SK-N-SH (cell line): ENCODE results near the gene IGF2R. TPM values are rescaled to one million over a fixed set of nuclear protein-coding genes. Genes with fewer than 3 reads are reported as not detected.

Experiments used
- CTCF ChIA-PET: fragments of 300-600, 350-600 bp; formaldehyde crosslinking; extraction: SDS; loops from one replicate; lab custom pipeline; 2021; lab: Yijun Ruan, JAX
- POLR2A ChIA-PET: fragments of 350-600 bp; sonication (Branson Sonifier 250); formaldehyde crosslinking; extraction: SDS; loops from one replicate; lab custom pipeline; 2020; ENCODE audit warnings: antibody characterized with exemption, inconsistent platforms; lab: Yijun Ruan, JAX
- DNase-seq: peaks from one replicate; pipeline ENCODE4 v3.0.0; 2012
- H2AFZ ChIP-seq: fragments of 200-600 bp; sonication (generic); 2 replicates; pipeline ENCODE4 v1.8.1; 2016; ENCODE audit warnings: antibody characterized with exemption, mild to moderate bottlenecking, low read depth
- H3F3A ChIP-seq: fragments of 200-600 bp; sonication (generic); replicated peaks from 2 replicates; pipeline ENCODE3; 2016; ENCODE audit warnings: antibody characterized with exemption, mild to moderate bottlenecking; ENCODE audit not compliant: insufficient read depth
- H3K27ac ChIP-seq, 2 experiments: fragments of 200-500 bp in 1 of 2; fragments of 200-600 bp in 1 of 2; sonication (Bioruptor generic) in 1 of 2; sonication (generic), shearing (Covaris generic) in 1 of 2; 2 replicates each; pipeline versions ENCODE4 v1.5.1 to v1.6.1; 2014 to 2016; ENCODE audit warnings: low read depth in 2 of 2, inconsistent platforms in 1 of 2, low read length in 1 of 2, mild to moderate bottlenecking in 1 of 2, mixed read lengths in 1 of 2
- H3K27me3 ChIP-seq: fragments of 200-600 bp; sonication (generic), shearing (Covaris generic); 2 replicates; pipeline ENCODE4 v1.6.1; 2016; ENCODE audit warnings: mixed run types; ENCODE audit not compliant: insufficient read depth
- H3K36me3 ChIP-seq, 2 experiments: fragments of 200-500 bp in 1 of 2; fragments of 200-600 bp in 1 of 2; sonication (Bioruptor generic) in 1 of 2; sonication (generic) in 1 of 2; replicated peaks in 1 of 2; 2 replicates each; pipeline versions ENCODE3 to v1.5.1; 2014 to 2016; ENCODE audit warnings: low read length in 1 of 2, mild to moderate bottlenecking in 1 of 2; ENCODE audit not compliant: insufficient read depth in 2 of 2, control insufficient read depth in 1 of 2
- H3K4me1 ChIP-seq, 2 experiments: fragments of 200-500 bp in 1 of 2; fragments of 200-600 bp in 1 of 2; sonication (Bioruptor generic) in 1 of 2; sonication (generic), shearing (Covaris generic) in 1 of 2; 2 replicates each; pipeline versions ENCODE4 v1.5.1 to v1.6.1; 2014 to 2016; ENCODE audit warnings: low read depth in 1 of 2, low read length in 1 of 2, mixed run types in 1 of 2; ENCODE audit not compliant: insufficient read depth in 2 of 2, control insufficient read depth in 1 of 2
- H3K4me2 ChIP-seq: fragments of 200-600 bp; sonication (generic), shearing (Covaris generic); 2 replicates; pipeline ENCODE4 v1.6.1; 2017; ENCODE audit warnings: mixed run types
- H3K4me3 ChIP-seq, 2 experiments: fragments of 200-500 bp in 1 of 2; fragments of 200-600 bp in 1 of 2; sonication (Bioruptor generic) in 1 of 2; sonication (generic), shearing (Covaris generic) in 1 of 2; 2 replicates each; pipeline versions ENCODE4 v1.5.1 to v1.8.1; 2014 to 2016; ENCODE audit warnings: low read depth in 2 of 2, inconsistent platforms in 1 of 2, low read length in 1 of 2, mild to moderate bottlenecking in 1 of 2, mixed read lengths in 1 of 2, moderate library complexity in 1 of 2
- H3K79me2 ChIP-seq: fragments of 200-600 bp; sonication (generic); 2 replicates; pipeline ENCODE4 v1.8.1; 2017; ENCODE audit warnings: mild to moderate bottlenecking; ENCODE audit not compliant: insufficient read depth
- H3K9ac ChIP-seq: fragments of 200-600 bp; sonication (generic); 2 replicates; pipeline ENCODE4 v1.6.1; 2017; ENCODE audit warnings: mixed run types
- H3K9me2 ChIP-seq: fragments of 200-600 bp; sonication (generic); 2 replicates; pipeline ENCODE4 v1.6.1; 2017; ENCODE audit warnings: mixed run types
- H3K9me3 ChIP-seq: fragments of 200-600 bp; sonication (generic); 2 replicates; pipeline ENCODE4 v1.6.1; 2017; ENCODE audit warnings: mixed run types, mild to moderate bottlenecking, moderate library complexity
- H4K20me1 ChIP-seq: fragments of 200-600 bp; sonication (generic); 2 replicates; pipeline ENCODE4 v1.6.1; 2017; ENCODE audit warnings: mild to moderate bottlenecking, mixed run types; ENCODE audit not compliant: insufficient read depth
- CHD2 ChIP-seq: fragments of 150-350 bp; IDR thresholded peaks from 2 replicates; pipeline ENCODE4 v1.6.1; 2018; ENCODE audit warnings: low read length; ENCODE audit not compliant: partially characterized antibody
- GABPA ChIP-seq: IDR thresholded peaks from 2 replicates; pipeline ENCODE4 v1.4.0; 2012; ENCODE audit warnings: low read depth, mild to moderate bottlenecking
- JUND ChIP-seq: IDR thresholded peaks from 2 replicates; pipeline ENCODE4 v1.4.0; 2012
- MXI1 ChIP-seq: IDR thresholded peaks from 2 replicates; pipeline ENCODE4 v1.6.1; 2012; ENCODE audit warnings: mild to moderate bottlenecking, low read depth, low read length, improper control_type of control experiment
- RFX5 ChIP-seq: IDR thresholded peaks from 2 replicates; pipeline ENCODE4 v1.6.1; 2012; ENCODE audit warnings: mild to moderate bottlenecking, improper control_type of control experiment, low read length
- SMC3 ChIP-seq: IDR thresholded peaks from 2 replicates; pipeline ENCODE4 v1.6.1; 2012; ENCODE audit warnings: low read depth, low read length, improper control_type of control experiment
- YY1 ChIP-seq: IDR thresholded peaks from 2 replicates; pipeline ENCODE4 v1.4.0; 2012; ENCODE audit warnings: low read depth, mild to moderate bottlenecking
- WGBS: methylation state at CpG from one replicate; pipeline ENCODE4 v1.1.6; 2017; ENCODE audit warnings: low lambda C conversion rate; 5-methylcytosine and 5-hydroxymethylcytosine counted together
- polyA plus RNA-seq, 3 experiments: library from polyadenylated mRNA; depleted of rRNA; stranded (reverse); fragments of >200 nt; gene quantifications; 2 replicates each; pipeline ENCODE4 v1.2.3, GENCODE V29; 2012
- TF ChIP-seq, protein P1 (sequence below): IDR thresholded peaks from 2 replicates; pipeline ENCODE4 v1.4.0; 2012; ENCODE audit warnings: low read depth, borderline replicate concordance
- TF ChIP-seq, protein P2 (sequence below): IDR thresholded peaks from 2 replicates; pipeline ENCODE4 v1.6.1; 2012; ENCODE audit warnings: mild to moderate bottlenecking, low read depth, low read length, moderate library complexity
- TF ChIP-seq, protein P3 (sequence below): IDR thresholded peaks from 2 replicates; pipeline ENCODE4 v1.4.0; 2012; ENCODE audit warnings: low read depth, borderline replicate concordance
- TF ChIP-seq, protein P4 (sequence below): IDR thresholded peaks from 2 replicates; pipeline ENCODE4; 2012
- TF ChIP-seq, protein P5 (sequence below): IDR thresholded peaks from 2 replicates; pipeline ENCODE4 v1.4.0; 2012; ENCODE audit warnings: low read depth

Gene IGF2R
- polyA plus RNA-seq, 1 of the 3 experiments (the other 2 are of a cell fraction), result 45.0 TPM

DNA sequence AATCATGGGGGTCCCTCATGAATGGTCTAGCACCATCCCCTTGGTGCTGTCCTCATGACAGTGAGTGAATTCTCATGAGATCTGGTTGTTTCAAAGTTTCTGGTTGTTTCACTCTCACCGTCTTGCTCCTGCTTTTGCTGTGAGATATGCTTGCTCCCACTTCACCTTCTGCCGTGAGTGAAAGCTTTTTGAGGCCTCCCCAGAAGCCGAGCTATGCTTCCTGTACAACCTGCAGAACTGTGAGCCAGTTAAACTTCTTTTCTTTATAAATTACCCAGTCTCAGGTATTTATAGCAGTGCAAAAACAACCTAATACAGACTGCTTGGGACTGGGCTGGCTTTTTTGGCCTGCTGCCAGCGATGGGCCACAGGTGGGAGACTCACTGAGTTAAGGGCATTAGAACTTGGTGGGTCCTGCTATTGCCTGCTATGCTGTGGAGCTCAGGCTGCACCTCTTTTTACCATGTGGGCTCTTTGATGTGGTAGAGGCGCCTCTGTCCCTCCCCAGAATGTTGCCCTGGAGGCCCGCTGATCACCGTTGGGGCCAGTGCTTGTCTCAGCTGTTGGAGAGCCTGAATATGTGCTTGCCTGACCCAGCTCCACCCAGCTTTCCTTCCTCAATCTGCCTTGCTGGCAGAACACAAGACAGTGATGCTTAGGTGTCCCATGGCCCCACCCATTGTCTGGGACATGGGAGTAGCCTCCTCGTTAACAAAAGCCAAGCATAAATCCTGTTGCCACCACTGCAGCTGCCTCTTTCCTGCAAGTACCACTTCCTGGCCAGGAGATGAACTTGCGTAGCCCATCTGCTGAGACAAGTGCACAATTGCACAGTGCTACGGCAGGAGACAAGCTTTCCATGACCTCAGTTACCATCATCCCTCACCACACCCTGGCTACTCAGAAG, 47.1 kb downstream of the IGF2R start:
- Histone ChIP-seq H3K27me3 (no peaks in the 10 kb centered on the region), H3K79me2 (0 out of 2 replicates have a peak, but pooled peaks cover 3% of the 10 kb centered on the region), H2AFZ (no peak overlapping the region), H3K4me3 (no peak overlapping the region), H4K20me1 (no peaks in the 10 kb centered on the region), H3K4me1 (peaks cover 0 to 3% of the 10 kb centered on the region in 2 experiments; a peak in 1 of 4 replicates), H3K9me3 (no peaks in the 10 kb centered on the region), H3K9ac (no peak overlapping the region), H3F3A (no peaks in the 10 kb centered on the region), H3K27ac (no peak overlapping the region), H3K36me3 (peaks cover 24 to 31% of the 10 kb centered on the region in 2 experiments), H3K9me2 (no peaks in the 10 kb centered on the region), H3K4me2 (no peak overlapping the region)
- ChIA-PET POLR2A (no interaction called here), CTCF (no interaction called here)
- TF ChIP-seq, protein P1, sequence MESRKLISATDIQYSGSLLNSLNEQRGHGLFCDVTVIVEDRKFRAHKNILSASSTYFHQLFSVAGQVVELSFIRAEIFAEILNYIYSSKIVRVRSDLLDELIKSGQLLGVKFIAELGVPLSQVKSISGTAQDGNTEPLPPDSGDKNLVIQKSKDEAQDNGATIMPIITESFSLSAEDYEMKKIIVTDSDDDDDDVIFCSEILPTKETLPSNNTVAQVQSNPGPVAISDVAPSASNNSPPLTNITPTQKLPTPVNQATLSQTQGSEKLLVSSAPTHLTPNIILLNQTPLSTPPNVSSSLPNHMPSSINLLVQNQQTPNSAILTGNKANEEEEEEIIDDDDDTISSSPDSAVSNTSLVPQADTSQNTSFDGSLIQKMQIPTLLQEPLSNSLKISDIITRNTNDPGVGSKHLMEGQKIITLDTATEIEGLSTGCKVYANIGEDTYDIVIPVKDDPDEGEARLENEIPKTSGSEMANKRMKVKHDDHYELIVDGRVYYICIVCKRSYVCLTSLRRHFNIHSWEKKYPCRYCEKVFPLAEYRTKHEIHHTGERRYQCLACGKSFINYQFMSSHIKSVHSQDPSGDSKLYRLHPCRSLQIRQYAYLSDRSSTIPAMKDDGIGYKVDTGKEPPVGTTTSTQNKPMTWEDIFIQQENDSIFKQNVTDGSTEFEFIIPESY, result no peak
- TF ChIP-seq, protein P2, sequence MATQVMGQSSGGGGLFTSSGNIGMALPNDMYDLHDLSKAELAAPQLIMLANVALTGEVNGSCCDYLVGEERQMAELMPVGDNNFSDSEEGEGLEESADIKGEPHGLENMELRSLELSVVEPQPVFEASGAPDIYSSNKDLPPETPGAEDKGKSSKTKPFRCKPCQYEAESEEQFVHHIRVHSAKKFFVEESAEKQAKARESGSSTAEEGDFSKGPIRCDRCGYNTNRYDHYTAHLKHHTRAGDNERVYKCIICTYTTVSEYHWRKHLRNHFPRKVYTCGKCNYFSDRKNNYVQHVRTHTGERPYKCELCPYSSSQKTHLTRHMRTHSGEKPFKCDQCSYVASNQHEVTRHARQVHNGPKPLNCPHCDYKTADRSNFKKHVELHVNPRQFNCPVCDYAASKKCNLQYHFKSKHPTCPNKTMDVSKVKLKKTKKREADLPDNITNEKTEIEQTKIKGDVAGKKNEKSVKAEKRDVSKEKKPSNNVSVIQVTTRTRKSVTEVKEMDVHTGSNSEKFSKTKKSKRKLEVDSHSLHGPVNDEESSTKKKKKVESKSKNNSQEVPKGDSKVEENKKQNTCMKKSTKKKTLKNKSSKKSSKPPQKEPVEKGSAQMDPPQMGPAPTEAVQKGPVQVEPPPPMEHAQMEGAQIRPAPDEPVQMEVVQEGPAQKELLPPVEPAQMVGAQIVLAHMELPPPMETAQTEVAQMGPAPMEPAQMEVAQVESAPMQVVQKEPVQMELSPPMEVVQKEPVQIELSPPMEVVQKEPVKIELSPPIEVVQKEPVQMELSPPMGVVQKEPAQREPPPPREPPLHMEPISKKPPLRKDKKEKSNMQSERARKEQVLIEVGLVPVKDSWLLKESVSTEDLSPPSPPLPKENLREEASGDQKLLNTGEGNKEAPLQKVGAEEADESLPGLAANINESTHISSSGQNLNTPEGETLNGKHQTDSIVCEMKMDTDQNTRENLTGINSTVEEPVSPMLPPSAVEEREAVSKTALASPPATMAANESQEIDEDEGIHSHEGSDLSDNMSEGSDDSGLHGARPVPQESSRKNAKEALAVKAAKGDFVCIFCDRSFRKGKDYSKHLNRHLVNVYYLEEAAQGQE, result no peak
- TF ChIP-seq SMC3, result no peak
- TF ChIP-seq MXI1, result no peak
- TF ChIP-seq, protein P3, sequence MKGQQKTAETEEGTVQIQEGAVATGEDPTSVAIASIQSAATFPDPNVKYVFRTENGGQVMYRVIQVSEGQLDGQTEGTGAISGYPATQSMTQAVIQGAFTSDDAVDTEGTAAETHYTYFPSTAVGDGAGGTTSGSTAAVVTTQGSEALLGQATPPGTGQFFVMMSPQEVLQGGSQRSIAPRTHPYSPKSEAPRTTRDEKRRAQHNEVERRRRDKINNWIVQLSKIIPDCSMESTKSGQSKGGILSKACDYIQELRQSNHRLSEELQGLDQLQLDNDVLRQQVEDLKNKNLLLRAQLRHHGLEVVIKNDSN, result no peak
- TF ChIP-seq, protein P4, sequence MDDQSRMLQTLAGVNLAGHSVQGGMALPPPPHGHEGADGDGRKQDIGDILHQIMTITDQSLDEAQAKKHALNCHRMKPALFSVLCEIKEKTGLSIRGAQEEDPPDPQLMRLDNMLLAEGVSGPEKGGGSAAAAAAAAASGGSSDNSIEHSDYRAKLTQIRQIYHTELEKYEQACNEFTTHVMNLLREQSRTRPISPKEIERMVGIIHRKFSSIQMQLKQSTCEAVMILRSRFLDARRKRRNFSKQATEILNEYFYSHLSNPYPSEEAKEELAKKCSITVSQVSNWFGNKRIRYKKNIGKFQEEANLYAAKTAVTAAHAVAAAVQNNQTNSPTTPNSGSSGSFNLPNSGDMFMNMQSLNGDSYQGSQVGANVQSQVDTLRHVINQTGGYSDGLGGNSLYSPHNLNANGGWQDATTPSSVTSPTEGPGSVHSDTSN, result no peak
- TF ChIP-seq CHD2, result no peak
- TF ChIP-seq YY1, result no peak
- TF ChIP-seq, protein P5, sequence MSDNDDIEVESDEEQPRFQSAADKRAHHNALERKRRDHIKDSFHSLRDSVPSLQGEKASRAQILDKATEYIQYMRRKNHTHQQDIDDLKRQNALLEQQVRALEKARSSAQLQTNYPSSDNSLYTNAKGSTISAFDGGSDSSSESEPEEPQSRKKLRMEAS, result no peak
- no peak for TF ChIP-seq GABPA
- no peak for TF ChIP-seq RFX5
- no peak for TF ChIP-seq JUND
- 90% methylated on average over 10 of the region's 10 CpGs for WGBS
- DNase-seq, result no peak
